DND-41 (cell line): ENCODE results near the gene OPCML.

Experiments
- ATAC-seq: fragments of 200-7000 bp; cut with Tn5 transposase; 3 replicates; pipeline ENCODE4 v1.9.1; 2021; ENCODE audit warnings: low read depth; ENCODE audit not compliant: insufficient read depth
- DNase-seq: peaks from one replicate; pipeline ENCODE4 v3.0.0-alpha.2; 2020
- H2AFZ ChIP-seq: 2 replicates; pipeline ENCODE4 v1.6.0; 2012; ENCODE audit warnings: low read depth, low read length
- H3K27ac ChIP-seq: 2 replicates; pipeline ENCODE4 v1.5.1; 2012; ENCODE audit warnings: low read length, inconsistent platforms
- H3K27me3 ChIP-seq: fragments of 200-600 bp; sonication (generic); 2 replicates; pipeline ENCODE4 v1.6.0; 2012; ENCODE audit warnings: low read length, mild to moderate bottlenecking, inconsistent platforms; ENCODE audit not compliant: insufficient read depth, poor library complexity
- H3K36me3 ChIP-seq: 2 replicates; pipeline ENCODE4 v1.5.1; 2012; ENCODE audit warnings: low read length, inconsistent platforms; ENCODE audit not compliant: insufficient read depth
- H3K4me1 ChIP-seq: 2 replicates; pipeline ENCODE4 v1.5.1; 2012; ENCODE audit warnings: mild to moderate bottlenecking, low read length; ENCODE audit not compliant: insufficient read depth
- H3K4me2 ChIP-seq: 2 replicates; pipeline ENCODE4 v1.6.0; 2012; ENCODE audit warnings: mild to moderate bottlenecking, moderate library complexity, low read length, inconsistent platforms; ENCODE audit not compliant: insufficient read depth
- H3K4me3 ChIP-seq, 2 experiments: fragments of 200-600 bp in 1 of 2; shearing (Covaris generic) in 1 of 2; 2 replicates each; pipeline ENCODE4 v1.5.1; 2012 to 2016; ENCODE audit warnings: inconsistent platforms in 2 of 2, low read length in 2 of 2, mild to moderate bottlenecking in 2 of 2, low read depth in 1 of 2, moderate library complexity in 1 of 2
- H3K79me2 ChIP-seq: 2 replicates; pipeline ENCODE4 v1.6.0; 2012; ENCODE audit warnings: low read length, inconsistent platforms; ENCODE audit not compliant: insufficient read depth
- H3K9ac ChIP-seq: 2 replicates; pipeline ENCODE4 v1.6.0; 2012; ENCODE audit warnings: low read depth, mild to moderate bottlenecking, inconsistent platforms, low read length, moderate library complexity
- H3K9me3 ChIP-seq: 2 replicates; pipeline ENCODE4 v1.5.1; 2012; ENCODE audit warnings: low read length, moderate library complexity, mild to moderate bottlenecking, inconsistent platforms; ENCODE audit not compliant: insufficient read depth, severe bottlenecking
- H4K20me1 ChIP-seq: 2 replicates; pipeline ENCODE4 v1.6.0; 2012; ENCODE audit warnings: low read length; ENCODE audit not compliant: insufficient read depth
- CTCF ChIP-seq: IDR thresholded peaks from 2 replicates; pipeline ENCODE4 v1.5.1; 2012; ENCODE audit warnings: borderline replicate concordance, low read length, moderate library complexity, mild to moderate bottlenecking; ENCODE audit not compliant: poor library complexity, severe bottlenecking; ENCODE audit errors: extremely low read depth
- EZH2 ChIP-seq: IDR thresholded peaks from 3 replicates; pipeline ENCODE4 v1.6.1; 2012; ENCODE audit warnings: borderline replicate concordance, low read depth, mild to moderate bottlenecking, moderate library complexity, low read length, inconsistent platforms; ENCODE audit not compliant: severe bottlenecking

Gene OPCML

GRCh38 chr11:133104009-133104744 lies 428.1 kb downstream of the OPCML start:
- H3K79me2 ChIP-seq: no peaks in the 10 kb centered on the region
- ATAC-seq (no peak), DNase-seq (no peak)
- no peaks in the 10 kb centered on the region for H3K4me1 ChIP-seq
- TF ChIP-seq CTCF (no peak), EZH2 (no peak)
- H3K27me3 ChIP-seq: peaks cover 2% of the 10 kb centered on the region
- H3K4me2 ChIP-seq: no peak overlapping the region
- no peaks in the 10 kb centered on the region for H4K20me1 ChIP-seq
- no peaks in the 10 kb centered on the region for H3K36me3 ChIP-seq
- no peak overlapping the region for H3K27ac ChIP-seq
- no peaks in the 10 kb centered on the region for H3K9me3 ChIP-seq
- no peak overlapping the region for H3K9ac ChIP-seq
- H2AFZ ChIP-seq: no peak overlapping the region
- no peak overlapping the region for H3K4me3 ChIP-seq

GRCh38 chr11:133096981-133097380 lies 435.3 kb downstream of the OPCML start:
- Histone ChIP-seq H3K4me1 (no peaks in the 10 kb centered on the region), H3K4me2 (no peak overlapping the region), H4K20me1 (no peaks in the 10 kb centered on the region), H3K9me3 (no peaks in the 10 kb centered on the region), H3K27ac (no peak overlapping the region), H3K79me2 (no peaks in the 10 kb centered on the region), H3K36me3 (no peaks in the 10 kb centered on the region), H3K9ac (no peak overlapping the region), H3K27me3 (peaks cover 3% of the 10 kb centered on the region), H2AFZ (no peak overlapping the region), H3K4me3 (no peak overlapping the region)
- no peak for ATAC-seq
- TF ChIP-seq CTCF (no peak), EZH2 (no peak)
- DNase-seq: no peak

GRCh38 chr11:133086518-133086917 lies 445.8 kb downstream of the OPCML start:
- Histone ChIP-seq H3K79me2 (no peaks in the 10 kb centered on the region), H4K20me1 (no peaks in the 10 kb centered on the region; the same call in 1 of the 2 replicates), H3K4me3 (no peak overlapping the region), H3K36me3 (no peaks in the 10 kb centered on the region), H2AFZ (no peak overlapping the region), H3K4me2 (no peak overlapping the region), H3K9me3 (no peaks in the 10 kb centered on the region), H3K27ac (no peak overlapping the region), H3K4me1 (no peaks in the 10 kb centered on the region), H3K9ac (no peak overlapping the region), H3K27me3 (peaks cover 11% of the 10 kb centered on the region)
- DNase-seq (no peak), ATAC-seq (no peak)
- no peak for TF ChIP-seq EZH2
- no peak for TF ChIP-seq CTCF
